A549 (cell line): Measurements from ENCODE around the gene COG5.

Source experiments
- ATOH8 ChIP-seq: fragments of 250-450 bp; sonication (Bioruptor Pico); IDR thresholded peaks from 2 replicates; pipeline ENCODE4 v1.5.0; 2020; ENCODE audit warnings: low read depth, mild to moderate bottlenecking, moderate library complexity
- CHD4 ChIP-seq: fragments of 200-600 bp; sonication (generic); IDR thresholded peaks from 2 replicates; pipeline ENCODE4 v1.6.1; 2016; ENCODE audit warnings: antibody characterized with exemption, mild to moderate bottlenecking, borderline replicate concordance
- CTCF ChIP-seq: fragments of >200 bp; sonication (Bioruptor Twin); formaldehyde crosslinking; IDR thresholded peaks from 3 replicates; pipeline ENCODE4 v1.5.1; 2016
- EP300 ChIP-seq, 2 experiments: fragments of >200 bp; sonication (Bioruptor Twin); formaldehyde crosslinking; IDR thresholded peaks; 2 replicates in 1 of 2; 3 replicates in 1 of 2; pipeline ENCODE4 v1.6.1; 2016 to 2017
- FOSB ChIP-seq: fragments of 250-450 bp; sonication (Bioruptor Pico); IDR thresholded peaks from 2 replicates; pipeline ENCODE4 v1.5.0; 2020; ENCODE audit warnings: mild to moderate bottlenecking, moderate library complexity
- MAX ChIP-seq: IDR thresholded peaks from 2 replicates; pipeline ENCODE4 v1.6.1; 2012
- POLR2A ChIP-seq: IDR thresholded peaks from 2 replicates; pipeline ENCODE4 v1.6.1; 2012; ENCODE audit warnings: mild to moderate bottlenecking, low read length
- RAD21 ChIP-seq, 2 experiments: fragments of >200 bp in 1 of 2; sonication (Bioruptor Twin) in 1 of 2; formaldehyde crosslinking in 1 of 2; IDR thresholded peaks in 1 of 2; conservative IDR thresholded peaks in 1 of 2; 2 replicates in 1 of 2; 3 replicates in 1 of 2; pipeline ENCODE4 v1.6.1; 2012 to 2018; ENCODE audit warnings: inconsistent platforms in 1 of 2

DNA sequence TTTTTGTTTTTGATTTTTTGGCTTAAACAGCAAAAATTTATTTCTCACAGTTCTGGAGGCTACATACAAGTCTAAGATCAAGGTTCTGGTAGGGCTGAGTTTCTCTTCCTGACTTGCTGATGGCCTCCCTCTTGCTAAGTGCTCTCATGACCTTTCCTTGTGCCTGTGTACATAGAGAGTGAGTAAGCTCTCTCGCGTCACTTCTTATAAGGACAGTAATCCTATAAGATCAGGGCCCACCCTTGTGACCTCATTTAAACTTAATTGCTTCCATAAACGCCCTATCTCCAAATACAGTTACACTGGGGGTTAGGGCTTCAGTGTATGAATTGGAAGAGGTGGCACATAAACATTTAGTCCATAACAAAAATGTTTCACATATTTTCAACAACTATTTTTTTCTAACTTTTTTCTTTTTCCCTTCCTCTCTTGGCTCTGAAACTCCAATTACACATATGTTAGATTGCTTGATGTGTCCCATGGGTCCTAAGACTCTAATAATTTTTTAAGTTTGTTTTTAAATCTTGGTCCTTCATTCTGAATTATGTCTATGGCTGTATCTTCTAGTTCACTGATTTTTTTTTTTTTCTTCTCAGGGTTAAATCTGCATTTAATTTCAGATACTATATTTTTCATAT is 245.1 kb downstream of the COG5 start:
- TF ChIP-seq CTCF (no peak), POLR2A (no peak), FOSB (CRISPR knock-in tag) (no peak), EP300 (IDR thresholded peaks at IDR 0.05) (no peak), MAX (no peak), RAD21 (conservative IDR thresholded peaks at IDR 0.05 in 1 of 2, IDR thresholded peaks at IDR 0.05 in 1 of 2) (no peak), ATOH8 (CRISPR knock-in tag) (no peak), CHD4 (no peak)
